GM12875 (cell line): ENCODE data around the gene KIAA1755.

Source experiments
- H3K4me3 ChIP-seq: one replicate; pipeline ENCODE4 v1.5.1; 2011; ENCODE audit warnings: low read depth, low read length, control low read depth
- CTCF ChIP-seq: IDR thresholded peaks from 2 replicates; pipeline ENCODE4 v1.5.1; 2011; ENCODE audit warnings: low read depth, mild to moderate bottlenecking, control low read depth, inconsistent platforms, low read length, moderate library complexity, borderline replicate concordance; ENCODE audit not compliant: insufficient read depth

Gene KIAA1755

GRCh38 chr20:38277691-38278090 lies 17.2 kb upstream of the KIAA1755 start:
- H3K4me3 ChIP-seq = no peak overlapping the region
- TF ChIP-seq CTCF = no peak

GRCh38 chr20:38277285-38277684 lies 16.8 kb upstream of the KIAA1755 start:
- no peak overlapping the region for H3K4me3 ChIP-seq
- TF ChIP-seq CTCF = no peak

- no peak for TF ChIP-seq CTCF
- no peak overlapping the region for H3K4me3 ChIP-seq
Measured at GRCh38 chr20:38275815-38276550, 15.4 kb upstream of the KIAA1755 start.

GRCh38 chr20:38272961-38273360 lies 12.4 kb upstream of the KIAA1755 start:
- no peak for TF ChIP-seq CTCF
- no peak overlapping the region for H3K4me3 ChIP-seq

- no peak overlapping the region for H3K4me3 ChIP-seq
- no peak for TF ChIP-seq CTCF
Measured at GRCh38 chr20:38272398-38272797, 11.9 kb upstream of the KIAA1755 start.

GRCh38 chr20:38271608-38272120 lies 11.1 kb upstream of the KIAA1755 start:
- no peak overlapping the region for H3K4me3 ChIP-seq
- TF ChIP-seq CTCF = no peak

- no peak for TF ChIP-seq CTCF
- no peak overlapping the region for H3K4me3 ChIP-seq
Measured at GRCh38 chr20:38270869-38271605, 10.5 kb upstream of the KIAA1755 start.
